Erythroblast (primary cell): ENCODE measurements around the gene CDC42SE2.

Experiments
- GATA1 ChIP-seq: IDR thresholded peaks from 2 replicates; pipeline ENCODE4 v1.6.1; 2011; ENCODE audit warnings: low read depth, mild to moderate bottlenecking, control low read depth, low read length, moderate library complexity
- POLR2A ChIP-seq: IDR thresholded peaks from 2 replicates; pipeline ENCODE4 v1.6.1; 2011; ENCODE audit warnings: mild to moderate bottlenecking, low read length

- TF ChIP-seq POLR2A (no peak), GATA1 (no peak)
Observed at GRCh38 chr5:131377785-131378325, 114.0 kb downstream of the CDC42SE2 start.
